GM08714 (cell line): ENCODE results near the gene LTA.
A peak's percentile ranks its signal among the peaks of the same experiment; 100 is the strongest.
"Not testable (repeated sequence)": the region's sequence is repeated elsewhere in the genome, so short reads cannot be mapped to it uniquely, and the experiment has no call there.

Experiments
- H3K4me3 ChIP-seq: fragments of 200-500 bp; sonication (Bioruptor generic); 2 replicates; pipeline ENCODE4 v1.5.1; 2014; ENCODE audit warnings: mild to moderate bottlenecking, low read length, inconsistent platforms
- ZNF274 ChIP-seq: IDR thresholded peaks from 2 replicates; pipeline ENCODE4 v1.6.1; 2012; ENCODE audit warnings: mild to moderate bottlenecking, low read depth, low read length

The LTA gene

GRCh38 chr6:31582230-31582643, 10.1 kb downstream of the LTA start, which contains the start of gene LTB:
TSS of gene LTB (minus strand) at chr6:31582424. CDS start at chr6:31582417, 7 bp downstream.
- H3K4me3 ChIP-seq = peak within 1 kb of the TSS; percentile 71
- TF ChIP-seq ZNF274 = no peak

DNA sequence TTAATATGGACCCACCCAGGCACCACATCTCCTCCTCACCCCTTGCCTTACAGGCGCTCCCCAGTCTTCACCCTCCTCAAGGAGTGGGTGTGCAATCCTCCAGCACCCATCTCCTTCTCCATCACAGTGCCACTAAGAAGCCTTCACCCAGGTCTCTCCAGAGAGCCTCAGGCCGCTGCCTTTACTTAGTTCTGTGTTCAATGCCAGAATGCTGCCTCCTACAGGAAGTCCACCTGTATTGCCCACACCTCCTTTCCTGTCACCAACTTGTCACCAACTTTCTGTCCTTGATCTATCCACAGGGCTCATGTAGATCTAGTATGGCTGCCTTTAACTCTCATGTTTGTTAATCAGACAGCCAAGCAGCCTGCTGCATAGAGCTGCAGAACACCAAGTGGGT, 13.4 kb downstream of the LTA start:
- TF ChIP-seq ZNF274 = no peak
- H3K4me3 ChIP-seq = no peak overlapping the region

DNA sequence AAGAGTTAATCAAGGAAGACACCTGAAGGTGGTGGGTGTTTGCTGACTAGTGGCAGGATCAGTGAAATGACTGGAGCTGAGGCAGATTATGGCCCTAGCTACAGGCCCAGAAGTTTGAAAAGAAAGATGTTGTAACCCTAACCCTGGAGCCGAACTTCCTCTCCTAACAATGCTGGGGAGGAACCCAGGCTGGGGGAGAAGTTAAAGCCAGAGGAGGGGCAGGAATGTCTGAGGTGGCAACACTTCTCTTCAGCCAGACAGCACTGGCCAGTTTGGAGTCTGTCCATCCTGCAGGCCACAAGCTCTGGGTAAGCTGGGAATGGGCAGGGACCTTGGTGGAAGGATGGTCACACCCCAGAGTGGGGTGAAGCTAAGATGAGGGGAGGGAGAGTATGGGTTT, 13.9 kb downstream of the LTA start, which contains the start of gene LST1:
TSS of gene LST1 (plus strand) at position 270 of the 400 bp plus-strand sequence. CDS start 1,023 bp downstream, outside the sequence.
- no peak for TF ChIP-seq ZNF274
- H3K4me3 ChIP-seq = peak within 1 kb of the TSS; percentile 21; the same call in 1 of the 2 replicates

DNA sequence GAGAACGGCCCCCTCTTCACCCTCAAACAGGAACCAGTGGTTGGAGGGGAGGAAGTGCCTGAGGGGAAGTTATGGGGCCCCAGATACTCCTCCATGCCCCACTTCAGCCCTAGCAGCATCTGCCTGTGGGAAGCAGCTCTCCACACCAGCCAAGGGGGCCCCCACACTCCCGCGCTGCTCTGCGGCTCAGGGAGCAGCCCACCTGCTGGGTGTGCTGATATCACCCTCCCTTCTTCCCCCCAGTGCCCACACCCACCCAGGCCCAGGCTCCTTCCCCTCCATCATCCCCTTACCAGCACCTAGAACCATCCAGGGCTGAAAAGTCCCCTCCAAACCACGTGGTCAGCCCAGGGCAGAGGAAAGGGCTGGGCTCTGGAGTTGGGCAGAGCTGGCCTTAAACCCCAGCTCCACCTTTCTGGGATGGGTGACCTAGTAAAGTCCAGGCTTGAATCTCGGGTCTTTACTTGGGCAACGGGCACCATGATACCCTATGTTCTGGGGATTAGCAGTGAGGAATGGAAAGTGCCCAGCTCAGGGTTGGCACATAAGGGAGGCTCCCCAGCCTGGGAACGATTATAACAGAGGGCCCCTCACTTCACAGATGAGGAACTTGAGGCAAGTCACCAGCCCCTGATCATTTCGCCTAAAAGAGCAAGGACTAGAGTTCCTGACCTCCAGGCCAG, 14.7 kb downstream of the LTA start:
- TF ChIP-seq ZNF274 = no peak
- peak overlapping the region; percentile 21; the same call in 1 of the 2 replicates for H3K4me3 ChIP-seq

DNA sequence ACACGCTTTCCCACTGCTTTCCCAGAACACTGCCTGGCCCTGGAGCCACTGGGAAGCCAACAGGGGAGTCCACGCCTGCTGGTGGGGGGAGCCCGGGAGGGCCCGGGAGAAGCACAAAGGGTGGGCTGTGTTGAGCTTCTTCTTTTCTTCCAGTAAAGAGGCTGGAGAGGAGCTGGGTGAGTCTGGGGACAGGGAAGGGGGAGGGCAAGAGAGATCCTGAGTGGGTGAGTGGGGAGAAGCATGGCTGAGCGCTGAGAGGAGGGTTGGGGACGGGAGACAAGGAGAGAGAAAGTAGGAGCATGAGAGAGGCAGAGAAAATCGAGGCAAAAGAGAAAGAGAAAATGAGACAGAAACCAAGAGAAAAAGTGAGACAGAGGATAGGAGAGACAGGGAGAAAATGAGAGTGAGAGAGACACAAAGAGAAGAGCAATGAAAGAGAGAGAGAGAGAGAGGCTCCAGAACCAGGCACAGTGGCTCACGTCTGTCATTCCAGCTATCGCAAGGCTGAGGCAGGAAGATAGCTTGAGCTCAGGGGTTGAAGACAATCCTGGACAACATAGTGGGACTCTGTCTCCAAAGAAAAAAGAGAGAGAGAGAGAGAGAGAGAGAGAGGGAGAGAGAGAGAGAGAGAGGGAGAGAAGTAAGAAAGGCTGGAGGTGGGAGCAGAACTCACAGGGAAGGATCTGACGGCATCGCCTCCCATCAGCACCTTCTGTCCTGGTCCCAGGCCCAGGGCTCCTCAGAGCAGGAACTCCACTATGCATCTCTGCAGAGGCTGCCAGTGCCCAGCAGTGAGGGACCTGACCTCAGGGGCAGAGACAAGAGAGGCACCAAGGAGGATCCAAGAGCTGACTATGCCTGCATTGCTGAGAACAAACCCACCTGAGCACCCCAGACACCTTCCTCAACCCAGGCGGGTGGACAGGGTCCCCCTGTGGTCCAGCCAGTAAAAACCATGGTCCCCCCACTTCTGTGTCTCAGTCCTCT, 16.0 kb downstream of the LTA start:
- H3K4me3 ChIP-seq = peak overlapping the region; percentile 40; the same call in 1 of the 2 replicates
- no peak for TF ChIP-seq ZNF274

DNA sequence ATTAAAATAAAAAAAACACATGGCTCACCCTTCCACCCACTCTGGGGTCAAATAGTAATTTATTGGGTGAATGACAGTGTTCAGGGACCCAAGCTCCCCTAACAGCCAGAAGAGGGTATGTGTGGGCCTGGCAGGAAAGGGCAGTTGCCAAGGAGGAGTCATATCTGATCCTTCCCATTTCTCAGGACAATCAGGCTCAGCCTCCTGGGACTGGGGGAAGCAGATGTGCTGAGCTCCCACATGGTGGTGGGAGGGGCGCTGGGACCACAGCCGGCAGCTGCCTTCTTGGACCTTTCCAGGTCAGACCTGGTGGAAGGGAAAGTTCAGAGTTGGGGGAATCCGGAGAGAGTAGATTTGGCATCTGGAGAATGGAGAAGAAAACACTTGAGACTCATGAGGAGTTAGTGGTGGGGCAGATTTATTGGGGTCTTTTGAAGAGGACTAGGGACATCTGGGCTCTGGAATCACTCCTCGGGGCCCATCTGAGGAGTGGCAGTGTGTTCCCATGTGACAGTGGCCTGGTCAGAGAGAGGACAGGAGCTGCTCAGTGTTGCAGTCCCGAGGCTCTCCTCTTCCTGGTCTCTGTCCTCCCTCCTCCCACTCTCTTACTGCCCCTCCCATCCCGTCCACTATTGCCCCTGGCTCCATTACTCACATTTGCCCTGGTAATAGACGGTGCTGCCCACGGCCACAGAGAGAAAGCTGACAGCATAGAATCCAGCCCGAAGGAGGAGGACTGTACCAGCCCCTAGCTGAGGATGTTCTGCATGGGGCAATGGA, 17.0 kb downstream of the LTA start:
- TF ChIP-seq ZNF274 = no peak
- no peak overlapping the region for H3K4me3 ChIP-seq

DNA sequence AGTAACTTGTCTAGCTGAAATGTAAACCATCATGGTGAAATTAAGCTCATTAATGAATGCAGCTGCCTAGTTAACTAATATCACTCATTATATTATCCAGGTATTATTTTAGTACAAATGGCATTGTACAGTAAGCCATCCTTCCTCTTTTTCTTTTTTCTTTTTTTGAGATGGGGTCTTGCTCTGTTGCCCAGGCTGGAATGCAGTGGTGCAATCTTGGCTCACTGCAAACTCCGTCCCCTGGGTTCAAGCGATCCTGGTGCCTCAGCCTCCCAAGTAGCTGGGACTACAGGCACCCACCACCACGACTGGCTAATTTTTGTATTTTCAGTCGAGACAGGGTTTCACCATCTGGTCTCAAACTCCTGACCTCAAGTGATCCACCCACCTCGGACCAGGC, 18.6 kb downstream of the LTA start:
- not testable (repeated sequence) for H3K4me3 ChIP-seq

GRCh38 chr6:31592396-31592771, 20.3 kb downstream of the LTA start:
- TF ChIP-seq ZNF274 = no peak
- H3K4me3 ChIP-seq = no peak overlapping the region; the same call in 1 of the 2 replicates

DNA sequence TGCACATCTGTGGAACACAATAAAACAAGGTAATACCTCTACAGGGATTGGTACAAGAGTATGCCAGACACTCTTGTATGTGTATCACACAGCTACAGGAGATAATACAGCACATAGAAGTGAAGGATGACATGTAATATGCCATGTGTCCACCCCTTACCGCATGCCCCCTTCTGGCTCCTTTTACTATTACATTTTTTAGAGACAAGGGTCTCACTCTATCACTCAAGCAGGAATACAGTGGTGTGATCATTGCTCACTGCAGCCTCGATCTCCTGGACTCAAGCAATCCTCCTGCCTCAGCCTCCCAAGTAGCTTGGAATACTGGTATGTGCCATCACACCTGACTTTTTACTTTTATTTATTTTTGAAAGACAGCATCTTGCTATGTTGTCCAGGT, 24.9 kb downstream of the LTA start:
- no peak for TF ChIP-seq ZNF274
- H3K4me3 ChIP-seq = no peak overlapping the region

DNA sequence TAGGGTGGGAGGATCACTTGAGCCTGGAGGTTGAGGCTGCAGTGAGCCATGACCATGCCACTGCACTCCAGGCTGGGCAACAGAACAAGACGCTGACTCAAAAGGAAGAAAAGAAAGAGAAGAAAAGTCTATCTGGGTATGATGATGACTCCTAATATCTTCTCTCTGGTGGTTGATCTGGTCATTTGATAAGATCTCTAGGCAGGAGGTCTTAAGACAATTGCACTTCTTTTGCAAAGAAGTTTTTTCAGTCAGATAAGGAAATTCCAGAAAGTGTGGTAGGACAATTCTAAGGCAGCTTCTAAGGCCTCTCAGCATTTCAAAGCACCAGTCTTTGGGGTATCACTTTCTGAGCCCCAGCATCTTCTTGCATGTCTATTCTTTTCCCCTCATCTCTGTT, 35.2 kb downstream of the LTA start:
- no peak overlapping the region for H3K4me3 ChIP-seq

DNA sequence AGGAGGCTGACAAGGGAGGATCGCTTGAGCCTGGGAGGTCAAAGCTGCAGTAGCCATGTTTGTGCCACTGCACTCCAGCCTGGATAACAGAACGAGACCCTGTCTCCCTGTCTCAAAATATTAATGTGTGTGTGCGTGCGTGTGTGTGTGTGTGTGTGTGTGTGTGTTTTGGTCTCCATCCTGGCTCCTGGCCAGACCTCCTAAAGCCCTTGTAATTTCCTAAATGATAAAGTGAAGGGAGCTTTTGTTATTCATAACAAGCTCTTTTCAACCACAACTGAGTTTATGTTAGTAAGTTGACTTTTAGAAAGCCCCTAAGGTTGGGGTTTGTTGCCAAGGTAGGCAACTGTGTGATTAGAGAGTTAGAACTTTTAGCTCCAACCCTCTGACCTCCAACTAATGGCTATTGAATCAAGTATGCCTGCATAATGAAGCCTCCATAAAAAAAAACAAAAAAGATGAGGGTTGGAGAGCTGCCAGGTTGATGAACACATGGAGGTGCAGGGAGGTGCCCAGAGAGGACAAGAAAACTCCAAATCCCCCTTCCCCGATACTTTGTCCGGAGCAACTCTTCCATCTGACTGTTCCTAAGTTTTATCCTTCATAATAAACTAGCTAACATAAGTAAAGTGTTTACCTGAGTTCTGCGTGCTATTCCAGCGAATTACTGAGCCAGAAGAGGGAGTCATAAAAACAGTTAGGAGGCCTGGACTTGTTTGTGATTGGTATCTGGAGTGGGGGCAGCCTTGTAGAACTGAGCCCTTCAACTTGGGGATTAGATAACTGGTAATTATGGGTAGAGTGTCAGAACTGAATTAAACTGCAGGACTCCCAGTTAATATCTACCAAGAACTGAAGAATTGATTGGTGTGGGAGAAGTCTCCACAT, 37.7 kb downstream of the LTA start:
- TF ChIP-seq ZNF274 = no peak

More for the DNA sequence above, 35.2 kb downstream of the LTA start:
- no peak for TF ChIP-seq ZNF274

DNA sequence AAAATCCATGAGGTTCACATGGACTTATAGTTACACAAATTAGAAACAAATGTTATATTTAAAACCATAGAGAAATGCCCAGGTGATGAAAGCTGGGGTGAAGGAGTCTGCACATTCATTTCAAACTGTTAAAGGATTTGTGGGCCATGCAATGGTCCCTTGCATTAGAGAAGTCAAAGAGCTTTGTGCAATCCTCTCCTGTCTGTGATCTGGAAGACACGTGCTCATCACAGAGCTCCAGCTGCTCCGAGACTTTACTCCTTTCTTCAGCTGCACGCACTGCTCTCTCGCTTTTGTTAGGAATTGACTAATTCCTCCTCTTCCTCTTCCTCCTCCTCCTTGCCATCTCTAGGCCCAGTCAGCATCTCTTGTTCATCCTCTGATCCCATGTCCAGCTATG, 38.9 kb downstream of the LTA start:
- no peak for TF ChIP-seq ZNF274
- H3K4me3 ChIP-seq = no peak overlapping the region

More for the DNA sequence above, 37.7 kb downstream of the LTA start:
- no peak overlapping the region for H3K4me3 ChIP-seq

GRCh38 chr6:31614075-31614619, 42.1 kb downstream of the LTA start:
- TF ChIP-seq ZNF274 = no peak
- no peak overlapping the region for H3K4me3 ChIP-seq
